Measurements from ENCODE around the gene TCAIM.
"Not testable (repeated sequence)": the region's sequence is repeated elsewhere in the genome, so short reads cannot be mapped to it uniquely, and the experiment has no call there.

Gene TCAIM

GRCh38 chr3:44411031-44411645 lies 72.6 kb downstream of the TCAIM start:
- no peak overlapping the region for H3K4me3 ChIP-seq (ENCODE audit: low read depth, low read length)
- DNase-seq (ENCODE audit: low read depth), result no peak
- TF ChIP-seq CTCF (IDR thresholded peaks at IDR 0.05; ENCODE audit: low read depth, low read length) (no peak), MYC (IDR thresholded peaks at IDR 0.05; ENCODE audit: low read depth, low read length) (no peak), POLR2A (IDR thresholded peaks at IDR 0.05; ENCODE audit: extremely low read depth, insufficient read length) (no peak)
- TF ChIP-seq, protein P1, sequence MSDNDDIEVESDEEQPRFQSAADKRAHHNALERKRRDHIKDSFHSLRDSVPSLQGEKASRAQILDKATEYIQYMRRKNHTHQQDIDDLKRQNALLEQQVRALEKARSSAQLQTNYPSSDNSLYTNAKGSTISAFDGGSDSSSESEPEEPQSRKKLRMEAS (IDR thresholded peaks at IDR 0.05; ENCODE audit: low read depth, low read length), result no peak

- no peak for TF ChIP-seq POLR2A (IDR thresholded peaks at IDR 0.05; ENCODE audit: extremely low read depth, insufficient read length)
- TF ChIP-seq, protein P1 (IDR thresholded peaks at IDR 0.05; ENCODE audit: low read depth, low read length), result no peak
- no peak for TF ChIP-seq MYC (IDR thresholded peaks at IDR 0.05; ENCODE audit: low read depth, low read length)
- no peak for TF ChIP-seq CTCF (IDR thresholded peaks at IDR 0.05; ENCODE audit: low read depth, low read length)
- DNase-seq (ENCODE audit: low read depth), result no peak
- H3K4me3 ChIP-seq (ENCODE audit: low read depth, low read length), result no peak overlapping the region
Observed at GRCh38 chr3:44412365-44412764, 73.8 kb downstream of the TCAIM start.

DNA sequence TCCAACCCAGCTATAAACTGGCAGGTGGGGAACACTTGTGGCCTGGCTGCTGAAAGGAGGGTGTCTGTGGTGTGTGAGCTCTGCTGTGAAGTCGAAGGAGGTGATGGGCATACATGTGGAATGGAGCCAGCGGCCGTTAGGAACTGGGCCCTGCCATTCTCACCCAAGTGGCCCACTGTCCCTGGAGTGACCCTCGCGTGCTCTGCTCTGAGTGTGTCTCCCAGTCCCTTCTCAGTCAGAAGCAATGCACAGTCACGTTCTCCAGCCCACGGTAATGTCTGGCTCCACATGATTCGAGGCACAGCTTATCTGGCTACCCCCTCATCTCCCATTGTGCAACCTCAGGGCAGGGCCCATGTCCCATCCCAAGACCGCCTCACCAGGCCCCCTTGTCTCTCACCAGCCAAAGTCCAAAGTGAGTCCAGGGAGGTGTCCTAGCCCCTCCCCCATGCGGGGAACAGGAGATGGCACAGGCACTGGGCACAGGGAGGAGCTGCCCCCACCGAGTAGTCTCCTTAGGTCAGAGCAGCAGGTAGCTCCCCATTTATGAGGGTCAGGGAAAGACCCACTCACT lies 76.0 kb downstream of the TCAIM start:
- no peak for DNase-seq (ENCODE audit: low read depth)
- TF ChIP-seq POLR2A (IDR thresholded peaks at IDR 0.05; ENCODE audit: extremely low read depth, insufficient read length) (no peak), MYC (IDR thresholded peaks at IDR 0.05; ENCODE audit: low read depth, low read length) (no peak), CTCF (IDR thresholded peaks at IDR 0.05; ENCODE audit: low read depth, low read length) (no peak)
- TF ChIP-seq, protein P1 (IDR thresholded peaks at IDR 0.05; ENCODE audit: low read depth, low read length), result no peak

DNA sequence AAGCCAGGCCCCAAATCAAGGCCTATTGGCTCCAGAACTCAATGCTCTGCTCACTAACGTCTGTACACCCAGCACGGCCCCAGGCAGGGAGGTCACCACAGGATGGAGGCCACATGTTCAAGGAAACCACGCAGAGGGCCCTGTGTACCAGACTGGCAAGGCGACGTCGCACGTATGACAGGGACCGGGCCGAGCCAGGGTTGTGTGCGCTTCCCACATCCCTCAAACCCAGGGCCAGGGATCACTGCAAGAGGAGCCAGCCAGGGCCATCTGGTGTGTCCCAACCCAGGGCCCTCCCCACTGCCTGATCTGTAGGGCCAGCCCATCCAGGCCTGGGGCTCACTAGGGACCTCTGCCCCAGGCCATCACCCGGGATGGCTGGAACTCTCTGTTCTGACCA lies 76.9 kb downstream of the TCAIM start:
- DNase-seq (ENCODE audit: low read depth), result no peak
- H3K4me3 ChIP-seq (ENCODE audit: low read depth, low read length), result no peak overlapping the region
- TF ChIP-seq CTCF (IDR thresholded peaks at IDR 0.05; ENCODE audit: low read depth, low read length), result no peak

More for the DNA sequence above, 76.0 kb downstream of the TCAIM start:
- H3K4me3 ChIP-seq (ENCODE audit: low read depth, low read length), result no peak overlapping the region

GRCh38 chr3:44416031-44417030 lies 77.8 kb downstream of the TCAIM start:
- DNase-seq (ENCODE audit: low read depth), result no peak
- TF ChIP-seq POLR2A (IDR thresholded peaks at IDR 0.05; ENCODE audit: extremely low read depth, insufficient read length) (no peak), CTCF (IDR thresholded peaks at IDR 0.05; ENCODE audit: low read depth, low read length) (no peak), MYC (IDR thresholded peaks at IDR 0.05; ENCODE audit: low read depth, low read length) (no peak)
- TF ChIP-seq, protein P1 (IDR thresholded peaks at IDR 0.05; ENCODE audit: low read depth, low read length), result no peak
- no peak overlapping the region for H3K4me3 ChIP-seq (ENCODE audit: low read depth, low read length)

DNA sequence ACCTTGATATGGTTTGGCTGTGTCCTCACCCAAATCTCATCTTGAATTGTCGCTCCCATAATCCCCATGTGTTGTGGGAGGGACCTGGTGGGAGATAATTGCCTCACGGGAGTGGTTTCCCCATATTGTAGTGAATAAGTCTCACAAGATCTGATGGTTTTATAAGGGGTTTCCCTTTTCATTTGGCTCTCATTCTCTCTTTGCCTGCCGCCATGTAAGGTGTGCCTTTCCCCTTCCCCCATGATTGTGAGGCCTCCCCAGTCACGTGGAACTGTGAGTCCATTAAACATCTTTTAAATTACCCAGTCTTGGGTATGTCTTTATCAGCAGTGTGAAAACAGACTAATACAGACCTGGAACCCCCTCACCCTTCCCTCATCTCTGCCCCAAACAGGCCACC lies 79.6 kb downstream of the TCAIM start:
- not testable (repeated sequence) for DNase-seq (ENCODE audit: low read depth)

More for the DNA sequence above, 79.6 kb downstream of the TCAIM start:
- not testable (repeated sequence) for H3K4me3 ChIP-seq (ENCODE audit: low read depth, low read length)
